NB4 (cell line): ENCODE results near the gene ZBTB7C.

Source experiments
- DNase-seq: peaks from one replicate; pipeline ENCODE4 v3.0.0; 2010; ENCODE audit warnings: low read depth
- H3K4me3 ChIP-seq: one replicate; pipeline ENCODE4 v1.5.1; 2011; ENCODE audit warnings: mild to moderate bottlenecking, low read depth, low read length, moderate library complexity
- MYC ChIP-seq: IDR thresholded peaks from 2 replicates; pipeline ENCODE4 v1.6.1; 2011; ENCODE audit warnings: low read depth, low read length
- POLR2A ChIP-seq: IDR thresholded peaks from 2 replicates; pipeline ENCODE4 v1.6.1; 2011; ENCODE audit warnings: mild to moderate bottlenecking; ENCODE audit not compliant: insufficient read length; ENCODE audit errors: extremely low read depth
- TF ChIP-seq, protein P1 (sequence below): IDR thresholded peaks from 2 replicates; pipeline ENCODE4 v1.6.1; 2011; ENCODE audit warnings: low read depth, low read length
- TF ChIP-seq, protein P2 (sequence below): IDR thresholded peaks from one replicate; pipeline ENCODE4 v1.5.1; 2012; ENCODE audit warnings: low read depth, low read length

The ZBTB7C gene

DNA sequence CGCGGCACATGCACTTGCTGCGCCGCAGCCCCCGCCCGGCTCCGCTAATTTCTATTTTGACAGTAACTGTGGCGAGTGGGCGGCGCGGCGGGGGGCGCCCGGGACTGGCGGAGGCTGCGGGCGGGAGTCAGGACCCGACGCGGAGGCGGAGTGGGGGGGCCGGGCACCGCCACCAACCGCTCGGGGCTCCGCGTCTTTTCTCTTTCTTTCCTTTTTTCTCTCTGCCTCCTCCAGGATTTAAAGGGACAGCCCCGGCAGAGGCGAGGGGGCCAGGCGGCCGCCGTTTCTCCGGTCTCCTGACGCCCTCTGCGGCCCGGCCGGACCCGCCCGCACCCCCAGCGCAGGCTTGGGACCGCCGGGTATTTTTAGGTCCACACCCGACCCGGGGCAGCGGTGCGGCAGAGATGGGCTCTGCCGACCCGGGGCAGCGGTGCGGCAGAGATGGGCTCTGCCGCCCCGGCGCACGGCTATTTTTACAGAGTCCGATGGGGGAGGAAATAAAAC, 460 bp upstream of the ZBTB7C start:
- peak overlapping the region; percentile 55 for H3K4me3 ChIP-seq
- peak; percentile 57 for DNase-seq
- TF ChIP-seq, protein P1, sequence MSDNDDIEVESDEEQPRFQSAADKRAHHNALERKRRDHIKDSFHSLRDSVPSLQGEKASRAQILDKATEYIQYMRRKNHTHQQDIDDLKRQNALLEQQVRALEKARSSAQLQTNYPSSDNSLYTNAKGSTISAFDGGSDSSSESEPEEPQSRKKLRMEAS: no peak
- TF ChIP-seq POLR2A (no peak), MYC (no peak)
- TF ChIP-seq, protein P2, sequence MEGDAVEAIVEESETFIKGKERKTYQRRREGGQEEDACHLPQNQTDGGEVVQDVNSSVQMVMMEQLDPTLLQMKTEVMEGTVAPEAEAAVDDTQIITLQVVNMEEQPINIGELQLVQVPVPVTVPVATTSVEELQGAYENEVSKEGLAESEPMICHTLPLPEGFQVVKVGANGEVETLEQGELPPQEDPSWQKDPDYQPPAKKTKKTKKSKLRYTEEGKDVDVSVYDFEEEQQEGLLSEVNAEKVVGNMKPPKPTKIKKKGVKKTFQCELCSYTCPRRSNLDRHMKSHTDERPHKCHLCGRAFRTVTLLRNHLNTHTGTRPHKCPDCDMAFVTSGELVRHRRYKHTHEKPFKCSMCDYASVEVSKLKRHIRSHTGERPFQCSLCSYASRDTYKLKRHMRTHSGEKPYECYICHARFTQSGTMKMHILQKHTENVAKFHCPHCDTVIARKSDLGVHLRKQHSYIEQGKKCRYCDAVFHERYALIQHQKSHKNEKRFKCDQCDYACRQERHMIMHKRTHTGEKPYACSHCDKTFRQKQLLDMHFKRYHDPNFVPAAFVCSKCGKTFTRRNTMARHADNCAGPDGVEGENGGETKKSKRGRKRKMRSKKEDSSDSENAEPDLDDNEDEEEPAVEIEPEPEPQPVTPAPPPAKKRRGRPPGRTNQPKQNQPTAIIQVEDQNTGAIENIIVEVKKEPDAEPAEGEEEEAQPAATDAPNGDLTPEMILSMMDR: no peak

DNA sequence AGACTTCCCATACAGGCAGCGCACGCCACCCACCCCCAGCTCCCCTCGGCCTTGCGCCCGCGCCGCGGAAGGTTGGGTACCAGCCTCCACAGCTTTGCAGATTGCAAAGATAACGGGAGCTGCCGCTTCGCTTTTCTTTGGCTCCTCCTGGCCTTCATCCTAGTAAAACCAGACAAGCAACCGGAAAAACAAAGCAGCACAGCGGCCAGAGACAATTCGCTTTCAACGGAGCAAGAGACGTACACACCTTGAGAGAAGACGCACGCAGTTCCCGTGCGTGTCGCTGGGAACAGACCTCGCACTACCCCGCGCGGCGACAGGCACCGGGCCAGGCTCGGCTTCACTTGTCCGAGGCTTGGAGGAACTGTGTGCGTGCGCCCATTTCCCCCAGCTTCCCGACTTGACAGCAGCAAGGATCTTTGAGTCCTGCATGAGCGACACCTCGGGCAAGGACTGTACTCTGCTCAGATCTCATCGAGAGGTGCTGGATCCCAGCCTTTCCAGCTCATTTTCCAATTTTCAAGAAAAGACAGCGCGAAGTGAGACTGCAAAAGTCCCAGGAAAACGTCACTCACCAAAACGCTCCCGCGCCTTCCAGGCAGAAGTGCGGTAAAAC, 964 bp downstream of the ZBTB7C start:
- no peak for TF ChIP-seq MYC
- TF ChIP-seq POLR2A: no peak
- TF ChIP-seq, protein P2: no peak
- TF ChIP-seq, protein P1: no peak
- no peak overlapping the region for H3K4me3 ChIP-seq
- no peak for DNase-seq

DNA sequence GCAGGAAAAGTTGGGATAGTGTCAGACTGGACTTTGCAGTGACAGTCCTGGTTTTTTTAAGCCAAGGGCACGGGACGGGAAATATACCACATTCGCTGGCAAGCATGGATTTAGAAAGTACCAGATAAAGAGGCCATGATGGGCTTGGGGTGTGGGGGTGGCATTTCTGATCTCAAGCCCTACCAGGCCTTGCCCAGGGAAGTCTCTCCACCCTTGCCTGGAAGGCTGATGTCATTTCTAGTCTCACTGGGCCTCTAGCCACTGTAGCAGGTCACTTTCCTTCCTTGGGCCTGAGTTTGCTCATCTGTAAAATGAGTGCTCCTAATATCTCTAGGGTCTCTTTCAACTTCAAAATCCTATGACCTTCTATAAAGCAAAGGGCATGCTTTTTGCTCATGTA, 1.8 kb downstream of the ZBTB7C start:
- TF ChIP-seq, protein P2: no peak
- no peak for TF ChIP-seq POLR2A
- TF ChIP-seq, protein P1: no peak
- TF ChIP-seq MYC: no peak
- no peak for DNase-seq
- H3K4me3 ChIP-seq: no peak overlapping the region

DNA sequence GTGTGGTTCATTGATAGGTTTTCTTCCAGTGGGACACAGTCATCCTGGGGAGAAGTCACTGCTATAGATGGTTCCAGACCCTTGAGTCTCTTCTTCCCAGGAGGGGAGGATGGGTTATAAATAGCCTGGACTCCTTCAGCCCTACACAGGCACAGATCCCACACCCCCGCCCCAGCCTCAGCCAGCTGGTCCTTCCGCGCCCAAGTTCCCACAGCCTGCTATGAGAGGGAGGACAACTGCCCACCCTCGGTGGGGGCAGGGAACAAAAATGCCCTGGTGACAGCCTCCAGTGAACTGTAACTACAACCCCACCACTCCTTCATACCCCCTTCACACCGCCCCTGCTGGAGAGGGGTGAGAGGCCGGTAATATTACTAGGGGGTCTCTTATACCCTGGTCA, 3.2 kb downstream of the ZBTB7C start:
- TF ChIP-seq POLR2A: no peak

DNA sequence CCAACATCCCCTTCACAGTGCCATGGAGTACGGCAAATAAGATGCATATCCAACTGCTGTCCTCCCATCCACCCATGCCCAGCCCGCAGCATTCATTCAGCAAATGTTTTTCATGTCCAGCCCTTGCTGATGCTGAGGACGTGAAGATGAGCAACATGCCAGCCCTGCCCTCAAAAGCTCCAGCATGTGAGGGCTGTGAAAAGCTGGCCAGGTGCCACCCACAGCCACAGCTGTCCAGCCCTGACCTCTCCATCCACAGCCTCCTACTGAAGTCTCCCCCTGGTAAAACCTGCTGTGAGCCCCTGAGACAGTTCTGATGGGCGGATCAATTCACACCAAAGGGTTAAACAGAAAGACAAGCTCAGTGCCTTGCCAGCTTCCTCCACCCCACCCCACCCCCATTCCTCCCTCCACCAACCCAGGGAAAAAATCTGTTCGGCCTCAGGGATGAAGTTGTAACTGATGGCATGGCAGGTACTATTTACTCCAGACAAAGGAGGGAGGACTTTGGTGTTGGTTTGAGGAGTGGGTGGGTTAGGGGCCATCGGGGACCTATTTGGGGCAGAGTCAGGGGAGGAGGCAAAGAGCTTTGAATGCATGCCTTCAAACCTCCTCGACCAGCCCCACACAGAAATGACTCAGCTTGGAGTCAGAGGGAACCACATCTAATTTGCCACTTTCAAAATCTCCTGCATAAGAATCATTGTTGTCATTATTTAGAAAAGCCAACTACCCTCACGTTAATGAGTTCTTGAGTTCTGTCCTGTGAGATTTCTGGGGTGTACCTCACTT, 4.3 kb downstream of the ZBTB7C start:
- TF ChIP-seq MYC (no peak), POLR2A (no peak)
- TF ChIP-seq, protein P2: no peak
- TF ChIP-seq, protein P1: no peak
- DNase-seq: peak; percentile 31
- H3K4me3 ChIP-seq: no peak overlapping the region

More for the DNA sequence above, 3.2 kb downstream of the ZBTB7C start:
- no peak overlapping the region for H3K4me3 ChIP-seq
- no peak for DNase-seq

DNA sequence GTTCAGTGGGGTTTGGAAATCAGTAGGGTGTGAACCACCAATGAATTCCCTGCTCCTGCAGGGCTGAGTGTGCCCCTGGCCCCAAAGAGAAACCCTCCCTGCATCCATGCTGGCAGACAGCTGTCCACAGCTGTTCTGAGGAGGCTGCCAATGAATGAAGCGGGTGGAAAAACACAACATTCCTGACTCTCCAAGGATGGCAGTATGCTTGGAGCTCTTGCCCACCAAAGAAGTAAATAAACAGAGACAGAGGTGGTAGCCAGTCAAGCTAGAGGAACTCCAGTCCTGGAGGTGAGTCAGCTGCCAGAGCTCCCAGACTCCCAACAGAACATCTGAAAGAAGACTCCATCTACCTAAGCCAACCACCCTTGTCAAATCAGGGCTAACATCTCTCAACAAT, 6.2 kb downstream of the ZBTB7C start:
- TF ChIP-seq, protein P2: no peak
- no peak for TF ChIP-seq MYC
- no peak for DNase-seq
- no peak overlapping the region for H3K4me3 ChIP-seq
